Uterus (tissue), 4 donors: ENCODE measurements around the gene HEATR5B. TPM values are rescaled to one million over a fixed set of nuclear protein-coding genes. Genes with fewer than 3 reads are reported as not detected.

Source experiments
- DNase-seq, 2 donors: peaks; one replicate each; pipeline ENCODE4 v3.0.0-alpha.2; 2019 to 2020
- H3K27ac ChIP-seq, 2 donors: fragments of 200-600 bp; sonication (generic); 1 replicate in 1 of 2; 2 replicates in 1 of 2; pipeline ENCODE4 v1.5.1; 2016 to 2018
- H3K27me3 ChIP-seq, 2 donors: fragments of 200-600 bp; sonication (generic); one replicate each; pipeline ENCODE4 v1.5.1; 2018 to 2019; ENCODE audit warnings: control low read depth in 1 of 2
- H3K36me3 ChIP-seq, 2 donors: fragments of 200-600 bp; sonication (generic); one replicate each; pipeline ENCODE4 v1.5.1; 2019; ENCODE audit warnings: control low read depth in 1 of 2
- H3K4me1 ChIP-seq, 2 donors: fragments of 200-600 bp; sonication (generic); one replicate each; pipeline ENCODE4 v1.5.1; 2018 to 2019; ENCODE audit warnings: control low read depth in 1 of 2
- H3K4me3 ChIP-seq, 2 donors: fragments of 200-600 bp; sonication (generic); 1 replicate in 1 of 2; 2 replicates in 1 of 2; pipeline ENCODE4 v1.5.1; 2018 to 2019; ENCODE audit warnings: mild to moderate bottlenecking in 1 of 2
- H3K9me3 ChIP-seq, 2 donors: fragments of 200-600 bp; sonication (generic); one replicate each; pipeline ENCODE4 v1.5.1; 2019; ENCODE audit warnings: control low read depth in 1 of 2
- POLR2A ChIP-seq, 2 donors: fragments of 450-650 bp; IDR thresholded peaks; one replicate each; pipeline ENCODE4 v1.6.1; 2016; ENCODE audit warnings: antibody characterized with exemption in 2 of 2, mild to moderate bottlenecking in 1 of 2, moderate library complexity in 1 of 2
- intact Hi-C: fragments of 100-400 bp; cut with DNase I; formaldehyde crosslinking; loops from one replicate; pipeline ENCODE4 v1.15.1; 2023; ENCODE audit warnings: low total_unique reads
- total RNA-seq, 4 donors: library from RNA; depleted of rRNA in 3 of 4; stranded (reverse); fragments of >200 nt in 3 of 4; gene quantifications; one replicate each; pipeline versions ENCODE4 v1.1.0 to v1.2.4, GENCODE V29; 2014 to 2023
- TF ChIP-seq, protein P1 (sequence below), 4 experiments: fragments of 200-600 bp in 2 of 4; fragments of 450-650 bp in 2 of 4; sonication (generic) in 2 of 4; IDR thresholded peaks; one replicate each; pipeline ENCODE4 v1.5.1; 2016 to 2019; ENCODE audit warnings: antibody characterized with exemption in 4 of 4, mild to moderate bottlenecking in 2 of 4, moderate library complexity in 1 of 4
- donor health status: DM: yes; HTN: yes; CAD: no.

Gene HEATR5B
- total RNA-seq, 4 donors from 2014 or later = 17.9 to 90.9 (median 40.4) TPM

DNA sequence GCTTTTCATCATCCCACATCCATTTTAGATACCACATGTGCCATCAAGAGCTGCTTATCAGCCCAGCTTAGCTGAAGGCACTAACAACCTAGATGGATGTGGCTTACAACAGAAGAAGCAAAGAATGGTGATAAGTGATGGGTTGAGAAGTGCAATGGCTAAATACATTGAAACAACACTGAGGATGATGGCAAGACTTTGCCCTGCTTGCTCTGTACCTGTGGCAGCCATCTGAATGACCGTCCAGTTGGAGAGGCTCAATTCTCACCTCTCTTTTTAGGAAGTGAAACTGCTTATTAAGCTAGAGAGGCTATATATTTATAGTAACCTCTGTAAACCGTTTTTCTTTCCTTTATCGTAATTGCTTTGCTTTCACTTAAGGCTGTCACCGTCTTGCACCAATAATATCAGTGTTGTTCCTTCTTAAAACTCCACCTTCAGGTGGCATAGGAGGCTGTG is 5.9 kb upstream of the HEATR5B start:
- intact Hi-C loops = no loop called here
- Histone ChIP-seq H3K9me3 (no peaks in the 10 kb centered on the region), H3K36me3 (no peaks in the 10 kb centered on the region), H3K4me3 (no peak overlapping the region), H3K4me1 (no peaks in the 10 kb centered on the region), H3K27ac (no peak overlapping the region), H3K27me3 (no peaks in the 10 kb centered on the region)
- no peak for TF ChIP-seq POLR2A (IDR thresholded peaks at IDR 0.05)
- TF ChIP-seq, protein P1, sequence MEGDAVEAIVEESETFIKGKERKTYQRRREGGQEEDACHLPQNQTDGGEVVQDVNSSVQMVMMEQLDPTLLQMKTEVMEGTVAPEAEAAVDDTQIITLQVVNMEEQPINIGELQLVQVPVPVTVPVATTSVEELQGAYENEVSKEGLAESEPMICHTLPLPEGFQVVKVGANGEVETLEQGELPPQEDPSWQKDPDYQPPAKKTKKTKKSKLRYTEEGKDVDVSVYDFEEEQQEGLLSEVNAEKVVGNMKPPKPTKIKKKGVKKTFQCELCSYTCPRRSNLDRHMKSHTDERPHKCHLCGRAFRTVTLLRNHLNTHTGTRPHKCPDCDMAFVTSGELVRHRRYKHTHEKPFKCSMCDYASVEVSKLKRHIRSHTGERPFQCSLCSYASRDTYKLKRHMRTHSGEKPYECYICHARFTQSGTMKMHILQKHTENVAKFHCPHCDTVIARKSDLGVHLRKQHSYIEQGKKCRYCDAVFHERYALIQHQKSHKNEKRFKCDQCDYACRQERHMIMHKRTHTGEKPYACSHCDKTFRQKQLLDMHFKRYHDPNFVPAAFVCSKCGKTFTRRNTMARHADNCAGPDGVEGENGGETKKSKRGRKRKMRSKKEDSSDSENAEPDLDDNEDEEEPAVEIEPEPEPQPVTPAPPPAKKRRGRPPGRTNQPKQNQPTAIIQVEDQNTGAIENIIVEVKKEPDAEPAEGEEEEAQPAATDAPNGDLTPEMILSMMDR (IDR thresholded peaks at IDR 0.05) = no peak
- no peak for DNase-seq

- no peaks in the 10 kb centered on the region for H3K4me1 ChIP-seq
- intact Hi-C loops = no loop called here
- DNase-seq = no peak
- no peak overlapping the region for H3K4me3 ChIP-seq
- no peak overlapping the region for H3K27ac ChIP-seq
- H3K36me3 ChIP-seq = no peaks in the 10 kb centered on the region
- H3K27me3 ChIP-seq = no peaks in the 10 kb centered on the region
- H3K9me3 ChIP-seq = no peaks in the 10 kb centered on the region
- no peak for TF ChIP-seq POLR2A (IDR thresholded peaks at IDR 0.05)
- TF ChIP-seq, protein P1 (IDR thresholded peaks at IDR 0.05) = no peak
Measured at GRCh38 chr2:37085731-37086147, 1.6 kb upstream of the HEATR5B start.

- intact Hi-C loops = no loop called here
Measured at GRCh38 chr2:37084797-37085196, 625 bp upstream of the HEATR5B start.

DNA sequence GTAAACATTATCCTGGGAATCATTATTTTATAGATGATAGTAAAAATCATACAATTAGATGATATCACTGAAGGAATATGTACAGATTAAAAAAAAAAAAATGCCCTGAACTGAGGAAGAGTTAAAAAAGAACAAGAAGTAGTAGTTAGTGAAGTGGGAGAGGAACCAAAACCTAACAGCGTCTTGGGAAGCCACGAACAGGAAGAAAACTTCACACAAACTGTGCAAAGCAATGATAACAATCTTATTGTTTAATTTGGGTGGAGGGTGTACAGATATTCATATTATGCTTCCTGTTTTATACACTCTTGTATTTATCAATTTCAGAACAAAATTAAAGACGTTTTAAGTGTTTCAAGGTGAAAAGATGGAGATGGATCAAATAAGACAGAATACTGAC is 3.5 kb downstream of the HEATR5B start:
- DNase-seq = no peak
- intact Hi-C loops = no loop called here

More at GRCh38 chr2:37084797-37085196, 625 bp upstream of the HEATR5B start:
- H3K27me3 ChIP-seq = no peaks in the 10 kb centered on the region
- H3K4me1 ChIP-seq = no peaks in the 10 kb centered on the region
- no peaks in the 10 kb centered on the region for H3K36me3 ChIP-seq
- DNase-seq = no peak
- TF ChIP-seq, protein P1 (IDR thresholded peaks at IDR 0.05) = no peak
- no peak for TF ChIP-seq POLR2A (IDR thresholded peaks at IDR 0.05)
- peak overlapping the region; percentile 73 to 82 for H3K27ac ChIP-seq
- peak overlapping the region; percentile 65 to 94 for H3K4me3 ChIP-seq
- H3K9me3 ChIP-seq = no peaks in the 10 kb centered on the region

GRCh38 chr2:37080266-37080665 is 3.9 kb downstream of the HEATR5B start:
- DNase-seq = no peak
- H3K27me3 ChIP-seq = no peaks in the 10 kb centered on the region
- H3K36me3 ChIP-seq = no peaks in the 10 kb centered on the region
- H3K4me1 ChIP-seq = no peaks in the 10 kb centered on the region
- H3K9me3 ChIP-seq = no peaks in the 10 kb centered on the region
- no peak overlapping the region for H3K27ac ChIP-seq
- no peak overlapping the region for H3K4me3 ChIP-seq
- intact Hi-C loops = no loop called here
- TF ChIP-seq, protein P1 (IDR thresholded peaks at IDR 0.05) = no peak
- no peak for TF ChIP-seq POLR2A (IDR thresholded peaks at IDR 0.05)

More for the DNA sequence above, 3.5 kb downstream of the HEATR5B start:
- no peak overlapping the region for H3K27ac ChIP-seq
- no peaks in the 10 kb centered on the region for H3K9me3 ChIP-seq
- no peaks in the 10 kb centered on the region for H3K27me3 ChIP-seq
- TF ChIP-seq, protein P1 (IDR thresholded peaks at IDR 0.05) = no peak
- no peak for TF ChIP-seq POLR2A (IDR thresholded peaks at IDR 0.05)
- no peak overlapping the region for H3K4me3 ChIP-seq
- no peaks in the 10 kb centered on the region for H3K36me3 ChIP-seq
- H3K4me1 ChIP-seq = no peaks in the 10 kb centered on the region
